ENCODE data around the gene PUM2.
"Not testable (repeated sequence)": the region's sequence is repeated elsewhere in the genome, so short reads cannot be mapped to it uniquely, and the experiment has no call there.

GRCh38 chr2:20243637-20244036 is 107.0 kb downstream of the PUM2 start:
- not testable (repeated sequence) for TF ChIP-seq POLR2A, CTCF (IDR thresholded peaks at IDR 0.05)
